GM12878 (cell line): ENCODE data around the gene OTOG. TPM values are rescaled to one million over a fixed set of nuclear protein-coding genes. Genes with fewer than 3 reads are reported as not detected.

ENCODE experiments used
- ATAC-seq: fragments of 200-7000 bp; cut with Tn5 transposase; 3 replicates; pipeline ENCODE4 v1.9.1; 2020; ENCODE audit warnings: mild to moderate bottlenecking, moderate library complexity
- BruUV-seq: library from RNA; stranded (reverse); fragments of 400-500 nt; replicated peaks from 2 replicates; lab custom pipeline; 2021; lab: Mats Ljungman, UMichigan
- CTCF ChIA-PET: fragments of 300-600 bp; sonication (Branson Sonifier 250); formaldehyde crosslinking; extraction: SDS; loops from one replicate; lab custom pipeline; 2021; ENCODE audit warnings: inconsistent platforms; lab: Yijun Ruan, JAX
- POLR2A ChIA-PET: fragments of 350-600 bp; formaldehyde crosslinking; extraction: SDS; loops from one replicate; lab custom pipeline; 2021; ENCODE audit warnings: inconsistent platforms; lab: Charles Lee
- RAD21 ChIA-PET: fragments of 300-600 bp; sonication (Branson Sonifier 250); formaldehyde crosslinking; loops from one replicate; lab custom pipeline; 2023; ENCODE audit warnings: antibody characterized with exemption; ENCODE audit not compliant: unreplicated experiment; lab: Charles Lee
- SMC1A ChIA-PET: fragments of 300-600 bp; sonication (Branson Sonifier 250); formaldehyde crosslinking; loops from one replicate; lab custom pipeline; 2023; ENCODE audit not compliant: unreplicated experiment, uncharacterized antibody; lab: Charles Lee
- DNase-seq: peaks from one replicate; pipeline ENCODE4 v3.0.0-alpha.2; 2011; ENCODE audit warnings: low read depth, low spot score
- FAIRE-seq: peaks from 3 replicates; lab custom pipeline; 2011; peaks lifted over from hg19 to GRCh38; lab: Jason Lieb, UNC
- H2AFZ ChIP-seq: 2 replicates; pipeline ENCODE4 v1.6.0; 2011; ENCODE audit warnings: low read depth, low read length, control low read depth; ENCODE audit not compliant: control insufficient read depth
- H3K27ac ChIP-seq: 2 replicates; pipeline ENCODE4 v1.5.1; 2011; ENCODE audit warnings: control low read depth; ENCODE audit not compliant: control insufficient read depth, insufficient read depth
- H3K27me3 ChIP-seq, 2 experiments: replicated peaks in 1 of 2; 2 replicates each; pipeline versions ENCODE4 v1.6.0 to v1.6.1; 2011; ENCODE audit warnings: low read length in 1 of 2; ENCODE audit not compliant: control insufficient read depth in 2 of 2, insufficient read depth in 2 of 2
- H3K36me3 ChIP-seq, 2 experiments: 2 replicates each; pipeline ENCODE4 v1.5.1; 2011; ENCODE audit warnings: low read length in 1 of 2; ENCODE audit not compliant: control insufficient read depth in 2 of 2, insufficient read depth in 2 of 2
- H3K4me1 ChIP-seq: 2 replicates; pipeline ENCODE4 v1.6.1; 2011; ENCODE audit warnings: mild to moderate bottlenecking, low read length, moderate library complexity, mixed read lengths; ENCODE audit not compliant: control insufficient read depth, insufficient read depth
- H3K4me2 ChIP-seq: 2 replicates; pipeline ENCODE4 v1.6.0; 2011; ENCODE audit warnings: control low read depth; ENCODE audit not compliant: control insufficient read depth, insufficient read depth
- H3K4me3 ChIP-seq: fragments of 200-600 bp; sonication (generic); 2 replicates; pipeline ENCODE4 v1.5.1; 2016
- H3K79me2 ChIP-seq: 2 replicates; pipeline ENCODE4 v1.6.0; 2011; ENCODE audit warnings: low read length; ENCODE audit not compliant: control insufficient read depth, insufficient read depth
- H3K9ac ChIP-seq: 2 replicates; pipeline ENCODE4 v1.8.0; 2011; ENCODE audit warnings: low read length, control low read depth, mixed read lengths; ENCODE audit not compliant: control insufficient read depth, insufficient read depth
- H3K9me3 ChIP-seq: replicated peaks from 3 replicates; pipeline ENCODE4 v1.5.1; 2011; ENCODE audit warnings: mild to moderate bottlenecking, low read length; ENCODE audit not compliant: control insufficient read depth, insufficient read depth
- H4K20me1 ChIP-seq: 2 replicates; pipeline ENCODE4 v1.6.0; 2011; ENCODE audit not compliant: control insufficient read depth, insufficient read depth
- ATF7 ChIP-seq: fragments of 450-650 bp; IDR thresholded peaks from 2 replicates; pipeline ENCODE4 v1.6.1; 2016; ENCODE audit warnings: low read depth, mild to moderate bottlenecking
- BHLHE40 ChIP-seq, 2 experiments: fragments of 450-650 bp in 1 of 2; IDR thresholded peaks; 2 replicates each; pipeline ENCODE4 v1.6.1; 2011 to 2017; ENCODE audit warnings: low read depth in 2 of 2, borderline replicate concordance in 1 of 2, improper control_type of control experiment in 1 of 2, low read length in 1 of 2, mild to moderate bottlenecking in 1 of 2
- CHD1 ChIP-seq: IDR thresholded peaks from 2 replicates; pipeline ENCODE4 v1.6.1; 2012; ENCODE audit warnings: low read depth, low read length, improper control_type of control experiment
- KLF5 ChIP-seq: fragments of 450-650 bp; IDR thresholded peaks from 2 replicates; pipeline ENCODE4 v1.6.1; 2014; ENCODE audit warnings: mild to moderate bottlenecking; ENCODE audit not compliant: partially characterized antibody
- NKRF ChIP-seq: fragments of 450-650 bp; conservative IDR thresholded peaks from 2 replicates; pipeline ENCODE4 v1.6.1; 2017; ENCODE audit warnings: mild to moderate bottlenecking, moderate library complexity
- NR2F1 ChIP-seq: fragments of 450-650 bp; conservative IDR thresholded peaks from 2 replicates; pipeline ENCODE4 v1.6.1; 2017; ENCODE audit warnings: mild to moderate bottlenecking
- PRDM15 ChIP-seq: fragments of 450-650 bp; formaldehyde crosslinking; IDR thresholded peaks from 2 replicates; pipeline ENCODE4 v1.4.0; 2020; ENCODE audit warnings: mild to moderate bottlenecking, moderate library complexity
- RELA ChIP-seq: fragments of 450-650 bp; IDR thresholded peaks from 2 replicates; pipeline ENCODE4 v1.8.0; 2014; ENCODE audit warnings: borderline replicate concordance; ENCODE audit not compliant: partially characterized antibody
- RELB ChIP-seq: fragments of 450-650 bp; IDR thresholded peaks from 2 replicates; pipeline ENCODE4 v1.6.1; 2017; ENCODE audit warnings: low read depth, mild to moderate bottlenecking, moderate library complexity
- SMARCA5 ChIP-seq: fragments of 450-650 bp; IDR thresholded peaks from 2 replicates; pipeline ENCODE4 v1.6.1; 2017; ENCODE audit warnings: mild to moderate bottlenecking
- SP1 ChIP-seq: IDR thresholded peaks from one replicate; pipeline ENCODE4 v1.6.1; 2011; ENCODE audit warnings: low read depth, low read length
- YBX1 ChIP-seq: fragments of 450-650 bp; IDR thresholded peaks from 2 replicates; pipeline ENCODE4 v1.6.1; 2016; ENCODE audit warnings: antibody characterized with exemption
- WGBS: methylation state at CpG from one replicate; pipeline ENCODE4 v1.1.6; 2016; ENCODE audit warnings: low lambda C conversion rate; ENCODE audit not compliant: insufficient replicate concordance, insufficient coverage; ENCODE audit errors: missing lambda C conversion rate; 5-methylcytosine and 5-hydroxymethylcytosine counted together
- in situ Hi-C: fragments of 300-500 bp; cut with MboI; formaldehyde crosslinking; loops from 9 replicates; pipeline ENCODE4 v1.14.3; 2018; ENCODE audit warnings: mixed read lengths
- intact Hi-C: fragments of 100-400 bp; cut with micrococcal nuclease; formaldehyde crosslinking; loops from one replicate; pipeline ENCODE4 v1.14.2; 2022; ENCODE audit not compliant: unreplicated experiment
- polyA plus RNA-seq, 11 experiments: library from polyadenylated mRNA; depleted of rRNA in 4 of 11; unstranded in 6 of 11; stranded (reverse) in 5 of 11; fragments of >200 nt; fragmentation: Nextera tagmentation in 4 of 11; fragmentation: Illumina TruSeq in 1 of 11; extraction: Ambion mirVana in 4 of 11; extraction: Trizol in 1 of 11; gene quantifications; 1 replicate in 1 of 11; 2 replicates in 10 of 11; pipeline versions ENCODE4 v1.2.1 to v1.2.3, GENCODE V29; 2011 to 2016; ENCODE audit warnings: inconsistent platforms in 2 of 11, missing spikeins in 2 of 11, low read depth in 1 of 11
- total RNA-seq, 4 experiments: library from RNA; depleted of rRNA in 3 of 4; stranded (reverse); fragments of >200 nt in 3 of 4; fragmentation: Illumina TruSeq in 1 of 4; extraction: Trizol in 1 of 4; gene quantifications; 2 replicates each; pipeline versions ENCODE4 v1.2.1 to v1.2.3, GENCODE V29; 2013 to 2021

Gene OTOG
- total and polyA plus RNA-seq, 10 of the 15 experiments (the other 5 are each of a cell fraction or from before 2014, with no cell fraction given) = not detected

- intact Hi-C loops = no loop called here
- H3K79me2 ChIP-seq = no peaks in the 10 kb centered on the region
- no TSS peak for BruUV-seq
These were observed 35.5 kb upstream of the OTOG start for GRCh38 chr11:17511571-17511970.

GRCh38 chr11:17512101-17512500 lies 35.0 kb upstream of the OTOG start:
- no peaks in the 10 kb centered on the region for H3K79me2 ChIP-seq
- RAD21 ChIA-PET = no interaction called here
- POLR2A ChIA-PET = no interaction called here
- BruUV-seq = no TSS peak
- intact Hi-C loops (no loop called here), in situ Hi-C loops (no loop called here)
- H3K27me3 ChIP-seq = peaks cover 0 to 2% of the 10 kb centered on the region in 2 experiments; a peak in 2 of 4 replicates
- CTCF ChIA-PET = interaction anchor here (1.1 to 2.3 kb wide), 3 partner anchors 16 to 128 kb away, joined by 3 to 11 read pairs (median 4); no protein-coding TSS in a partner anchor
- no peak overlapping the region for H3K27ac ChIP-seq
- no peak overlapping the region for H3K4me2 ChIP-seq
- no peak overlapping the region for H3K9ac ChIP-seq
- SMC1A ChIA-PET = interaction anchor here (1.3 to 1.9 kb wide), 2 partner anchors 109 to 128 kb away, joined by 3 to 4 read pairs; no protein-coding TSS in a partner anchor
- WGBS = 0% methylated on average over 2 of the region's 2 CpGs
- H3K36me3 ChIP-seq = no peaks in the 10 kb centered on the region
- DNase-seq = no peak
- H3K4me3 ChIP-seq = no peak overlapping the region
- no peak for ATAC-seq
- H4K20me1 ChIP-seq = no peaks in the 10 kb centered on the region; the same call in 1 of the 2 replicates
- FAIRE-seq = no peak
- H2AFZ ChIP-seq = no peak overlapping the region
- no peaks in the 10 kb centered on the region for H3K4me1 ChIP-seq
- H3K9me3 ChIP-seq = no peaks in the 10 kb centered on the region
- TF ChIP-seq YBX1 (no peak), BHLHE40 (IDR thresholded peaks at IDR 0.05; ENCODE audit: borderline replicate concordance in 1 of 2, low read depth in 2 of 2, low read length in 1 of 2) (no peak), SMARCA5 (no peak), NKRF (no peak), NR2F1 (no peak), RELB (no peak), PRDM15 (no peak)

More at GRCh38 chr11:17511571-17511970, 35.5 kb upstream of the OTOG start:
- no peak overlapping the region for H3K4me3 ChIP-seq
- H4K20me1 ChIP-seq = no peaks in the 10 kb centered on the region; the same call in 1 of the 2 replicates
- POLR2A ChIA-PET = no interaction called here
- no peaks in the 10 kb centered on the region; a peak in 2 of 4 replicates for H3K27me3 ChIP-seq
- H3K4me2 ChIP-seq = no peak overlapping the region
- SMC1A ChIA-PET = interaction anchor here (1.3 to 1.9 kb wide), 2 partner anchors 109 to 127 kb away, joined by 3 to 4 read pairs; no protein-coding TSS in a partner anchor
- 19% methylated on average over 3 of the region's 3 CpGs for WGBS
- no peaks in the 10 kb centered on the region for H3K36me3 ChIP-seq
- H3K9ac ChIP-seq = no peak overlapping the region
- H3K9me3 ChIP-seq = no peaks in the 10 kb centered on the region
- in situ Hi-C loops = no loop called here
- CTCF ChIA-PET = interaction anchor here (1.1 kb wide), 1 partner anchor 17 kb away, joined by 4 read pairs; no protein-coding TSS in a partner anchor
- RAD21 ChIA-PET = no interaction called here
- TF ChIP-seq KLF5 (no peak), ATF7 (no peak), RELA (no peak), CHD1 (no peak), SP1 (no peak)
- no peak overlapping the region for H3K27ac ChIP-seq
- DNase-seq (no peak), FAIRE-seq (no peak), ATAC-seq (no peak)
- no peaks in the 10 kb centered on the region; the same call in 1 of the 2 replicates for H3K4me1 ChIP-seq
- no peak overlapping the region for H2AFZ ChIP-seq
